Activated gamma-delta T cell treated with anti-CD3 and anti-CD28 coated beads, Interleukin-2, amount 50 U/mL, for 16 hours (primary cell): ENCODE results near the gene OST4.

Experiments used
- DNase-seq: peaks from one replicate; pipeline ENCODE4 v3.0.0-alpha.2; 2020; ENCODE audit warnings: low read depth

Gene OST4

DNA sequence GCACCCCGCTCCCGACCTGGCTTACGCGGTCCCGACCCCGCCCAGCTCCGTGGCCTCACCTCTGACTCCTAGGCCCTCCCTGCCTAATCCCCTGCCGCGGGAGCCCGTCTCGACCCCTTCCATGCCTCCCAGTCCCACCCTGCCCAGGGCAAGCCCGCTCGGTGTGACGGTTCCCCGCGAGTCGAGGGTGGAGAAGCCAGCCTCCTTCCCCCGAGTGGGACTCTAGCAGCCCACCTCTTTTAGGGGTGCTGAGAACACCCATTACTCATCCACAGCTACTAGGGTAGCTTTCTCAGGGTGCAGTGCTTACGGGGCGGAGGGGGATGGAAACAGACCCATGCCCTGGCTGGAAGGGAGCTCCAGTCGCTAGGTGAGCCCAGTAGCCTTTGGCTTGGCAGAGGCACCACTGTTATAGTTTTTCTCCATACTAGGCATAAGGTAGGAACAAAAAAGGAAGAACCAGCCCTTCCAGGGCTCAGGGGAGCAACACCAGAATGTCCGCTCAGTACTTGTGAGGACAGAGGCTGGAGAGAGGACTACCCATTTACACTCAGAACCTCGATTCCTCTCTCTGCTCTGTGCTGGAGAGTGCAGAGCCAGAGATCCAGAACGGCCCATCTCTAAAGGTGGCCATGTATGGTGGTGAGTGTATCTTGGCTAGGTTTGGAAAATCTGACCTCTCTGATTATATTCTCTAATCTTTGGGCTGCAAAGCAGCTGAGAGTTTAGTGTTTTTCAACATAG, 19.4 kb downstream of the OST4 start:
- DNase-seq: no peak

DNA sequence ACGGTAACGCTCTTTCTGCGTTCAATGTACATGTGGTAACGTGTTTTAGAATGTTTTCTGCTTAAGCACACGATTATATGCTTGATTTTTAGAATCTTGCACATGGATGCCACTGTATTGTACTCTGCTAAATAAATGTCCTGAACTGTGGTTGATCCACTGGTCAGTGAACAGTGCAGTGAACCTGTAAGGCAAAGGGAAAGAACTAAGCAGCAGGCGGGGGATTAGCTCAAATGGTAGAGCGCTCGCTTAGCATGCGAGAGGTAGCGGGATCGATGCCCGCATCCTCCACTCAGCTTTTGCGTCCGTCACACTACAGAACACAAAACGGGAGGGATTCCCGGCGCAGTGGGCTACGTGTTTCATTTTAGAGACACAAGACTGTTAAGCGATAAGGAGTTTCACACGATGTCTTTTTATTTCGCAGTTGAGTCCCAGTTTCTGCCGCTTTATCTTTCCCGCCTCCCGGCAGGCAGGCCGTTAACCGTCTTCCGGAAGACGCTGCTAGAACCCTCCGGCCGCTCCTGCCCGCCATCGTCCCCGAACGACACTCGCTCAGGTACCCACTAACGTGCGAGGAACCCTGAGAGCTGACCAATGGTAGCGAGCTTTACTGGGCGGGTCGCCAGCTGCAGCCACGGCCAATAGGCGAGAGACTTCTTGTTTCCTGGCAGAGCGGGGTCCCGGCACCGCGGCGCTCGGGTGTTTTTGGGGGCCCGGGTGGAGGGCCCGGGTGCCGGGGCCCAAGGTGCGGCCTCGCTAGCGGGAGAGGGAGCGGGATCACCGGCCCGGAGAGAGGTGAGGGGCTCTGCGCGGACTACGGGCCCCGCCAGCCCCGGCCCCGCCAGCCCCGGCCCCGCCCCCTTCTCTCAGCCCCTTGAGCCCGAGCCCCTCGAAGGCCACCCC, 20.2 kb downstream of the OST4 start, which contains the start of gene AGBL5:
Gene AGBL5, plus strand, starts transcription at position 673 of the 906 bp plus-strand sequence. CDS start 1,291 bp downstream, outside the sequence.
- DNase-seq: peak; percentile 91

DNA sequence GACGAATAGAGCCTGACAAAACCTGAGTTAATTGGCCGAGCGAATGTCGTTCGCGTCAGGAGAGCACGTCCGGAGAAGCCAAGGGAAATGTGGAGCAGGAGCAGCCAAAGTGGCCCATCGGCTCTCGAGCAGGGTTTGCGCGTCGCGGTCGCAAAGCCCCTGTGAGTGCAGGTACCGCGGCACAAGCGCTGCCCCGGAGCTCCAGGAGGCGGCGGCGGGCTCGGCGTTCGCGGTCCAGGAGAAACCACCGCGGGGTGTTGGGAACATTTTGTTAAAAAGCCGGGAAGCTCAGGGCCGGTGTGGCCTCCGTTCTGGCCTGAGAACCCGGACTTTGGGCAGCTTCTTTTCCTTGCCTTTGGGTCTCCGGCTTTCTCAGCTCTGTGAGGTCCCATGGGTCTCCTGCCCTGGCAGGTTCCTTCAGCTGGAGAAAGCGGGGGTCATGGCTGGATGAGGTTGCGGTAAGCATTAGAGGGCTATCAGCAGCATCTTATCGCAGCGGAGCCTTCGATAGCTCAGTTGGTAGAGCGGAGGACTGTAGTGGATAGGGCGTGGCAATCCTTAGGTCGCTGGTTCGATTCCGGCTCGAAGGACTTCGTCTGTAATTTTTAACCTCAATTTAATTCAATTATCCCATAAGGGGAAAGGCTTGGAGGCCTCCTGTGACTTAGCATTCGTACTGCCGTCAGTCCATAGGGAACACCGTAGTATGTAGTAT, 21.0 kb downstream of the OST4 start:
- DNase-seq: peak; percentile 90

DNA sequence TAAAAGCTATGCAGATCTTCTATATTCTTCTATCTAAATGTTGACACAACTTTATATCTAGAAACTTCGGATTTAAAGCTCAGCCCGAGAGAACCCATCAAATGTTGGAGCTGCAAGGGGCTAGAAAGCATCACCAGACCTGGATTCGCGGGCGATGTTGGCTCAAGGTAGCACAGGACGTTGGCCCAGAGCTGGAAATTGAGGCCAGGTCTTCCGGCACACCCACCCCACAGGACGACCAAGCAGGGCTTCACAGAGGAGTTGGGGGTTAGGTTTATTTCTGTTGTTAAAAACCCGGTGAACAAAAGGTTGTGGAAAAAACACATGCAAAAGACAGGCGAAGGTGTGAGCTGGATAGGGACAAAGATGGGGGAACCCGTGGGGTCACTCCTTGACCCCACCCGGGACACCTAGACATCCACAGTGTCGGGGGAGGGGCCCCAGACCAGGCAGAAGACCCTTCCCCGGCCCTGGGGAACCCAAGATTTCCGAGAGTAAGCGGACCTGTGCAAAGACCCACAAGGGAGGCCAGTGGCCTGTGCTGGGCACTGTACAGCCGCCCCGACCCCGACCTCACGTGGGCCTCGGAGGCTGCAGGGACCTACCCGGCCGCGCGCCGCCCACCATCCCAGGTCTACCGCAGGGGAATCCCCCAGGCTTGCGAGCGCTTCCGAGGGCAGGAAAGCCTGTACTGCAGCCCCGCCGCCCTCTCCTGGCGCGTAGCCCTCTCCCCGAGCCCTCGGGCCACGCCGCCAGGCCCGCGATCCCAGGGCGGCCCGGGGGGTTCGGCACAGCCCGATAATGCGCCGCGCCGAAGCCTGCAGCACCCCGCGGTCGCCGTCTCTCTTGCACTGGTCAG, 21.8 kb downstream of the OST4 start:
- peak; percentile 53 for DNase-seq

DNA sequence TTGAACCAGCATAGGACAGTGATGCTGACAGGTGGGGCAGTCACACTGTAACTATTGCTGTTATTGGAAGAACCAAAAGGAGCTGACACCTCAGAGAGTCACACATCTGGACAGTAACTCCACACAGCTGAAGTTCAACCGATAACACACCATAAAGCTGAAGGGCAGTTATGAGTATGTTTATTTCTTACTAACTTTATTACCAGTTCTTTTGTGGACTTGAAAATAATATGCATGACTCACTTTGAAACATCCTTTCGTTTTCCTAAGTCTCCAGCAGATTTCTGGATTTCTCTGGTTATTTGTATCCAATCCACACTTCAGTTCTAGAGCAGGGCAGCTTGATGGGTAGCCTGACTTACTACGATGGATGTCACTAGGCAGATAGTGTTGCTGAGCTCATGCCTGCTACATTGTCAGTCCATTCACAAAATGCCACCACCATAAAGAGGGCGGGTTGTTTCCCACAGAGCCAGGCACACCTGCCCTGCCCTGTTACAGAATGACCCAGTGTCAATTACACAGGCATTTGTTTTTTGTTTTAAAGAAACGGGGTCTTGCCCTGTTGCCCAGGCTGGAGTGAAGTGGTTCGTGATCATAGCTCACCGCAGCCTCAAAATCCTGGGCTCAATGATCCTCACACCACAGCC, 28.3 kb downstream of the OST4 start:
- no peak for DNase-seq

DNA sequence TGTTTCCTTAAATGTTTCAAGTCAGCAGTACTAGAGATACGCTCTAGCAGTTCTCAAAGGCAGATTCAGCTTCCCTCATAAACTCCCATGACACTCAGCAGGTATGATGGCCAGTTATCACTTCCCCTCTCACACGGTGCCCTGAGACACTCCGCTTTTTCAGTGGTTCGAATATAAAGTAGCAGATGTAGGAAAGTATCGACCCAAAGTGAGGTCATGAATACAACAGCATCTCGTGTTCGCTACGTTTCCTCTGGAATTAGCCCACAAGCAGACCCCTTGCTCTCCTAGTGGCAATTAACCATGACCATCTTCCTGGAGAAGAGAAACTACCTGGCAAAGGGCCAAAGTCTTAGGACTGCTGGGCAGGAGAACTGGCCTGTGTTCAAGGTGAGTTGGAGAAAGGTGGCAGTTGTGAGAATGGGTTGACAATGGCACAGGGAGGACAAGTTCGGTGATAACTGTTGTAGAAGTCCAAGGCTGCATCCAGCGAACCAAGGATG, 29.2 kb downstream of the OST4 start:
- DNase-seq: no peak

DNA sequence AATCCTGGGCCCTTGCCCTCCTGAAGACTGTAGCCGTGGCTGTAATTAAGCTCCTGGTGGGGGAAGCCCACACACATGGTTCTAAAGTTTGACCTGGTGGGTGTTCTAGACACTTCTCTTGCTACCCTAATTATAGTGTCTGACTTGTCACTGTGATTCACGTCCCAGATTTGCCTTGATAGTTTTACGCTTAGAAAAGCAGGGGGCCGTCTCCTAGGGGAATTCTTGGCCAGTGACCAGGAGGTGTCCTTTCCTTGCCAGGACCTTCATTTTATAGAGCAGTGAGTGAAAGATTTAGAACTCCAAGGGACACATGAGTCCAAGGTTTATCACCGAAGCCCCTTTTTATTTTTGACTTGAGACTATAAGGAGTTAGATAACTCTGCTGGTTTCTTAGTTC, 29.7 kb downstream of the OST4 start:
- no peak for DNase-seq

GRCh38 chr2:27040282-27040681, 31.2 kb downstream of the OST4 start:
- DNase-seq: no peak

GRCh38 chr2:27039871-27040270, 31.6 kb downstream of the OST4 start:
- no peak for DNase-seq

GRCh38 chr2:27039426-27039825, 32.0 kb downstream of the OST4 start:
- no peak for DNase-seq

GRCh38 chr2:27038631-27039339, 32.7 kb downstream of the OST4 start:
- no peak for DNase-seq

- no peak for DNase-seq
Observed at GRCh38 chr2:27038012-27038411, 33.4 kb downstream of the OST4 start.

GRCh38 chr2:27033253-27033852, 38.1 kb downstream of the OST4 start:
- DNase-seq: no peak

DNA sequence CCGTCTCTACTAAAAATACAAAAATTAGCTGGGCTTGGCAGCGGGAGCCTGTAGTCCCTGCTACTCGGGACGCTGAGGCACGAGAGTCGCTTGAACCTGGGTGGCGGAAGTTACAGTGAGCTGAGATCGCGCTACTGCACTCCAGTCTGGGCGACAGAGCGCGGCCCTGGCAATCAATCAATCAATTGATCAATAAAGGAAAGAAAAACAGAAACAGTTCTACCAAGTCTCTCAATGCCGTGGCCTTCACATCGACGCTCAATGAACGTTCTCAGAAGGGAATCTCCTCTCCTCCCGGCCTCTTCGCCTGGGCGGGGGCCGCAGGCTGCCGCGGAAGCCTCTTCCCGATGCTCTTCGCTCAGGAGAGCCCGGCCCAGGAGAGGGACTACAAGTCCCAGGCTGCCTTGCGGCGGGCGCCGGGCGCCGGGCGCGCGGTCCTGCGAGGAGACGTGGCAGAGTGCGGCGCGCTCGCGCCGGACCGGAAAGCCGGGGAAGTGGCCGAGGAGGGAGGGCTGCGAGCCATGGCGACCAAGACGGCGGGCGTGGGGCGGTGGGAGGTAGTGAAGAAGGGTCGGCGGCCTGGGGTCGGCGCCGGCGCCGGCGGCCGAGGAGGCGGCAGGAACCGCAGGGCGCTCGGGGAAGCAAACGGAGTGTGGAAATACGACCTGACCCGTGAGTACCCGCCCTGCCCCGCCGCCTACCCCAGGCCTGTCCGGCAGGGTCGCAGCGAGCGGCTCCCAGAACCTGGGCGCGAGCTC, 38.8 kb downstream of the OST4 start, which contains the start of gene TMEM214:
Gene TMEM214, plus strand, starts transcription at position 471 of the 758 bp plus-strand sequence. Its CDS starts 51 bp downstream, at position 522.
- peak; percentile 55 for DNase-seq

DNA sequence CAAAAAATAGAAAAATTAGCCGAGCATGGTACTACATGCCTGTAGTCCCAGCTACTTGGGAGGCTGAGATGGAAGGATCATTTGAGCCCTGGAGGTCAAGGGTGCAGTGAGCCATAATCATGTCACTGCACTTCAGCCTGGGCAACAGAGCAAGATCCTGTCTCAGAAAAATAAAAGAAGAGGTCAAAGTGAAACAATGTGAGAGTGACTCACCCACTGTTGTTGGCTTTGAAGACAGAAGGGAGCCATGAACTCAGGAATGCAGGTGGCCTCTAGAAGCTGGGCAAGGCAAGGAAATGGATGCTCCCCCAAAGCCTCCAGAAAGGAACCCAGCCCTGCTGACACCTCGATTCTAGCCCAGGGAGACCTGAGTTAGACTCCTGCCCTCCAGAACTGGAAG, 42.4 kb downstream of the OST4 start:
- no peak for DNase-seq

DNA sequence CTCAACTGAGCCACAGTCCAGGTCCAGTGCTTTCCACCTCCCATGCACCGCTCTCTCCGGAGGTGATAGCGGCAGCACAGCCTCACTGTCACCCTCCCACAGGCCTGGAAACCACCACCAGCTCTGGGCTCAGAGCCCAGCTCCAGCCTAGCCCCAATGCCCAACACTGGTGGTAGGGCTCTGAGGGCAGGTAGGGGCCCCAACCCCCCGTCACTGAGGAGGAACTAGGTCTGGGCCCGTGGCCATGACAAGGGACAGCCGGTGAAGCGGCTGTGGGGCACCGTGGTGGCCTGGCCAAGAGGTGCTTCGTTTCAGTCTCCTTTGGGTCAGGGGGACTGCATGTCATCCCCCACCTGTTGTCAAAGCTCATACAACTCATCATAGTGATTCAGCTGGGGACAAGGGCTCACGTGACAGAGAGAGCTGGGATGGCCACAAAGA, 44.2 kb downstream of the OST4 start:
- DNase-seq: no peak

DNA sequence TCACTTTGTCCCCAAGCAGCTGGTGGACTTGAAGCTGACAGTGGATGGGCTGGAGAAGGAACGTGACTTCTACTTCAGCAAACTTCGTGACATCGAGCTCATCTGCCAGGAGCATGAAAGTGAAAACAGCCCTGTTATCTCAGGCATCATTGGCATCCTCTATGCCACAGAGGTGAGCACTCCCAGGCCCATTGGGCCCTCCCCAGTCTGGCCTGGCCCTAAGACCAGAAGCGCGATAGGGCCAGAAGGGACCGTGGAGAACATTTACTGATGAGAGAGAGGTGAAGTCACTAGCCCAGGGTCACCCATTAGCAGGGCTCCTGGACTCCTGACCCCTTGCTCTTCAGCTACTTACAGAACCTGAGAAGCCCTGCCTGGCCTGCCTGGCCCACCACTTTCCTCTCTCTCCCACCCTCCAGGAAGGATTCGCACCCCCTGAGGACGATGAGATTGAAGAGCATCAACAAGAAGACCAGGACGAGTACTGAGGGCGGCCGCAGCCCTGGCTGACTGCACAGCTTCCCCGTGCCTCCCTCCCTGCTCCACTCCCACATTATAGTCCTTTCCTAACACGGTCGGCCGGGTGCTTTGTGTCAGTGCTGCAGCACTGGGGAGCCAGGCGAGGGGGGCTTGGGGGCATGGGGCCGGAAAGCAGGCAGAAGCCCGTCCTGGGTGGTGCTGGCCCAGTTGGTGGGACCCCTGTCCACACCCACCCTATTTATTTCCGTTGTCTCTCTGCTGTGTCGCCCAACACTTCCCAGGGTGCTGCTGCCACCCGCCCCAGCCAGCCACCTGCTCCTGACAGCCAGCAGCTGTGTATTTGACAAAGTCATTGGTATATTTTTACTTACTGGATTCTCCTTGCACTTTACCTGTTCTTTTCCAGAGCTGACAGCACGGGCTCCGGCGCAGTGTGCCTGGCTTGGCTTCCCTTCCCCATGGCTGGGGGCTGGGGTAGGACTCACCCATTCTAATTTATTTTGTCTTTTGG, 45.3 kb downstream of the OST4 start:
- no peak for DNase-seq
